ENCODE data around the gene LRP10.

GRCh38 chr14:22836301-22837113, 35.0 kb upstream of the LRP10 start, which contains the start of gene MMP14:
- TF ChIP-seq CTCF (IDR thresholded peaks at IDR 0.05; ENCODE audit: poor library complexity, severe bottlenecking) (peak; percentile 25), EZH2 (IDR thresholded peaks at IDR 0.05; ENCODE audit: borderline replicate concordance, insufficient read depth, low read length, poor library complexity, severe bottlenecking) (no peak), REST (IDR thresholded peaks at IDR 0.05; ENCODE audit: borderline replicate concordance) (no peak), POLR2AphosphoS5 (IDR thresholded peaks at IDR 0.05) (no peak), EP300 (conservative IDR thresholded peaks at IDR 0.05; ENCODE audit: poor library complexity, severe bottlenecking) (no peak), RAD21 (conservative IDR thresholded peaks at IDR 0.05) (peak; percentile 26)

Measured in neural cell (in vitro differentiated cells).